ENCODE data around the gene LRMDA. TPM values are rescaled to one million over a fixed set of nuclear protein-coding genes. Genes with fewer than 3 reads are reported as not detected.

The LRMDA gene
- total RNA-seq, 1 experiment from 2014 or later: 4.8 TPM

DNA sequence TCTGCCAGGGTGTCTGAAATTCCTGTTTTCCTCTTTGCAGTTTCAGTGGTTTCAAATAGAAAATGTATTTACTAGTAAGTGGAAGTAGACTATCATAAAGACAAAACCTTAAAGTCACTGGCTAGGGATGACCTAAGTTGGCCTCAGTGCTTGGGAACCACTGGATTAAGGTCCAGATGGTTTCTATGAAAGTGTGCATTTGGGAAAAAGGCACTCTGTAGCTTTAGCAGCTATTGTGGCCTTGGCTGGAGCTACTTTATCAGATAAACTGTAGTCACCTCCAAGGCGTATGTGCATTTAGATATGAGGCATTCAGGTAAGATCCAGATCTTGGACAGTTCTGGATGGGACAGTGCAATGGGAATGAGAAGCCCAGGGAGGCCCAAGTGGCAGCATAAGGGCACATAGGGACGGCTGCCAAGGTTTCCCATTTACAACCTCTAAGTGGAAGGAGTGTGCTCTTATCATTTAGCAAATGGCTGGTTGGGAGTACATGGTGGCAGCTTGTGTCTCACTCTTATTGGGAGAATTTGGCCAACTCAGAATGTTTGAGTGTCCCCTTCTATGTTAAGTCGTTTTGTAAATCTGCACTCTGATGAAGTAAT, 185.6 kb downstream of the LRMDA start:
- intact Hi-C loops (cut with micrococcal nuclease): no loop called here
- CTCF ChIA-PET: no interaction called here
- no peak overlapping the region for H3K9ac ChIP-seq (ENCODE audit: low read length)
- H3K27ac ChIP-seq (ENCODE audit: low read depth, low read length): no peak overlapping the region
- H3K27me3 ChIP-seq (ENCODE audit: insufficient read depth, low read length): peaks cover 19% of the 10 kb centered on the region
- no peaks in the 10 kb centered on the region for H3K4me1 ChIP-seq (ENCODE audit: control insufficient read depth in 1 of 2, insufficient read depth in 2 of 2, low read length in 2 of 2)
- no peak overlapping the region for H2AFZ ChIP-seq (ENCODE audit: low read depth, low read length, poor library complexity, severe bottlenecking)
- POLR2A ChIA-PET: no interaction called here
- no peaks in the 10 kb centered on the region for H3K79me2 ChIP-seq (ENCODE audit: insufficient read depth, low read length)
- RAD21 ChIA-PET (ENCODE audit: low non-redundant PET in 1 of 2, low total read pairs in 2 of 2, uncharacterized antibody in 2 of 2, unreplicated experiment in 2 of 2): no interaction called here
- H4K20me1 ChIP-seq (ENCODE audit: insufficient read depth): no peaks in the 10 kb centered on the region
- H3K4me3 ChIP-seq (replicated peaks in 1 of 2; ENCODE audit: low read depth in 1 of 2, low read length in 2 of 2): no peak overlapping the region
- DNase-seq (ENCODE audit: low read depth, low spot score) (no peak), ATAC-seq (no peak)
- no peak overlapping the region for H3K4me2 ChIP-seq (ENCODE audit: low read length)
- H3K36me3 ChIP-seq (ENCODE audit: control insufficient read depth in 1 of 2, insufficient read depth in 2 of 2, low read length in 2 of 2): no peaks in the 10 kb centered on the region
- no peaks in the 10 kb centered on the region for H3K9me3 ChIP-seq (ENCODE audit: control insufficient read depth in 1 of 2, insufficient read depth in 1 of 2, low read depth in 1 of 2, low read length in 2 of 2)
- TF ChIP-seq, protein P1, sequence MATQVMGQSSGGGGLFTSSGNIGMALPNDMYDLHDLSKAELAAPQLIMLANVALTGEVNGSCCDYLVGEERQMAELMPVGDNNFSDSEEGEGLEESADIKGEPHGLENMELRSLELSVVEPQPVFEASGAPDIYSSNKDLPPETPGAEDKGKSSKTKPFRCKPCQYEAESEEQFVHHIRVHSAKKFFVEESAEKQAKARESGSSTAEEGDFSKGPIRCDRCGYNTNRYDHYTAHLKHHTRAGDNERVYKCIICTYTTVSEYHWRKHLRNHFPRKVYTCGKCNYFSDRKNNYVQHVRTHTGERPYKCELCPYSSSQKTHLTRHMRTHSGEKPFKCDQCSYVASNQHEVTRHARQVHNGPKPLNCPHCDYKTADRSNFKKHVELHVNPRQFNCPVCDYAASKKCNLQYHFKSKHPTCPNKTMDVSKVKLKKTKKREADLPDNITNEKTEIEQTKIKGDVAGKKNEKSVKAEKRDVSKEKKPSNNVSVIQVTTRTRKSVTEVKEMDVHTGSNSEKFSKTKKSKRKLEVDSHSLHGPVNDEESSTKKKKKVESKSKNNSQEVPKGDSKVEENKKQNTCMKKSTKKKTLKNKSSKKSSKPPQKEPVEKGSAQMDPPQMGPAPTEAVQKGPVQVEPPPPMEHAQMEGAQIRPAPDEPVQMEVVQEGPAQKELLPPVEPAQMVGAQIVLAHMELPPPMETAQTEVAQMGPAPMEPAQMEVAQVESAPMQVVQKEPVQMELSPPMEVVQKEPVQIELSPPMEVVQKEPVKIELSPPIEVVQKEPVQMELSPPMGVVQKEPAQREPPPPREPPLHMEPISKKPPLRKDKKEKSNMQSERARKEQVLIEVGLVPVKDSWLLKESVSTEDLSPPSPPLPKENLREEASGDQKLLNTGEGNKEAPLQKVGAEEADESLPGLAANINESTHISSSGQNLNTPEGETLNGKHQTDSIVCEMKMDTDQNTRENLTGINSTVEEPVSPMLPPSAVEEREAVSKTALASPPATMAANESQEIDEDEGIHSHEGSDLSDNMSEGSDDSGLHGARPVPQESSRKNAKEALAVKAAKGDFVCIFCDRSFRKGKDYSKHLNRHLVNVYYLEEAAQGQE (IDR thresholded peaks at IDR 0.05; ENCODE audit: low read depth): no peak
- TF ChIP-seq EZH2phosphoT487 (IDR thresholded peaks at IDR 0.05; ENCODE audit: borderline replicate concordance) (no peak), RAD21 (IDR thresholded peaks at IDR 0.05; ENCODE audit: low read depth) (no peak), SIN3A (IDR thresholded peaks at IDR 0.05; ENCODE audit: low read depth) (no peak), POLR2AphosphoS5 (IDR thresholded peaks at IDR 0.05; ENCODE audit: low read depth, low read length) (no peak), CEBPB (IDR thresholded peaks at IDR 0.05; ENCODE audit: low read depth) (no peak), CBX3 (IDR thresholded peaks at IDR 0.05; ENCODE audit: low read depth) (no peak), SRF (IDR thresholded peaks at IDR 0.05; ENCODE audit: low read depth) (no peak), FOSL1 (IDR thresholded peaks at IDR 0.05; ENCODE audit: low read depth) (no peak), EGR1 (IDR thresholded peaks at IDR 0.05; ENCODE audit: low read depth) (no peak), ELF1 (IDR thresholded peaks at IDR 0.05; ENCODE audit: borderline replicate concordance, low read depth) (no peak), JUND (IDR thresholded peaks at IDR 0.05) (no peak), YY1 (IDR thresholded peaks at IDR 0.05; ENCODE audit: extremely low read depth, insufficient replicate concordance, low read depth, low read length) (no peak), POLR2A (IDR thresholded peaks at IDR 0.05; ENCODE audit: borderline replicate concordance, extremely low read depth, insufficient read depth, insufficient read length) (no peak), ZNF274 (IDR thresholded peaks at IDR 0.05; ENCODE audit: low read depth, low read length) (no peak)
- TF ChIP-seq, protein P2, sequence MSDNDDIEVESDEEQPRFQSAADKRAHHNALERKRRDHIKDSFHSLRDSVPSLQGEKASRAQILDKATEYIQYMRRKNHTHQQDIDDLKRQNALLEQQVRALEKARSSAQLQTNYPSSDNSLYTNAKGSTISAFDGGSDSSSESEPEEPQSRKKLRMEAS (IDR thresholded peaks at IDR 0.05): no peak
- TF ChIP-seq, protein P3, sequence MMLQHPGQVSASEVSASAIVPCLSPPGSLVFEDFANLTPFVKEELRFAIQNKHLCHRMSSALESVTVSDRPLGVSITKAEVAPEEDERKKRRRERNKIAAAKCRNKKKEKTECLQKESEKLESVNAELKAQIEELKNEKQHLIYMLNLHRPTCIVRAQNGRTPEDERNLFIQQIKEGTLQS (IDR thresholded peaks at IDR 0.05): no peak
- BruUV-seq (replicated peaks): no TSS peak
- H3K9me2 ChIP-seq (ENCODE audit: insufficient read depth): no peaks in the 10 kb centered on the region

Data from HCT116 (cell line).